NCI-H2196 (cell line): Measurements from ENCODE around the gene PRICKLE2.

Experiments used
- DNase-seq: peaks from one replicate; lab custom pipeline; 2025; ENCODE audit not compliant: unreplicated experiment; lab: John Stamatoyannopoulos, UW

Gene PRICKLE2

GRCh38 chr3:64254443-64254842 is 29.2 kb upstream of the PRICKLE2 start:
- no peak for DNase-seq

- no peak for DNase-seq
Measured at GRCh38 chr3:64253689-64254088, 28.4 kb upstream of the PRICKLE2 start.

- no peak for DNase-seq
Measured at GRCh38 chr3:64251019-64251418, 25.8 kb upstream of the PRICKLE2 start.

- no peak for DNase-seq
Measured at GRCh38 chr3:64247991-64248646, 22.9 kb upstream of the PRICKLE2 start.

GRCh38 chr3:64244011-64244942 is 19.0 kb upstream of the PRICKLE2 start:
- no peak for DNase-seq

- DNase-seq: no peak
Measured at GRCh38 chr3:64242435-64242834, 17.2 kb upstream of the PRICKLE2 start.

GRCh38 chr3:64240959-64241358 is 15.7 kb upstream of the PRICKLE2 start:
- DNase-seq: no peak

- no peak for DNase-seq
Measured at GRCh38 chr3:64240396-64240795, 15.1 kb upstream of the PRICKLE2 start.

- DNase-seq: no peak
Measured at GRCh38 chr3:64239841-64240240, 14.6 kb upstream of the PRICKLE2 start.

GRCh38 chr3:64238971-64239667 is 13.9 kb upstream of the PRICKLE2 start:
- DNase-seq: no peak

- no peak for DNase-seq
Measured at GRCh38 chr3:64237083-64237482, 11.8 kb upstream of the PRICKLE2 start.

GRCh38 chr3:64235605-64236004 is 10.3 kb upstream of the PRICKLE2 start:
- no peak for DNase-seq

- no peak for DNase-seq
Measured at GRCh38 chr3:64234571-64234970, 9.3 kb upstream of the PRICKLE2 start.

- no peak for DNase-seq
Measured at GRCh38 chr3:64232821-64233220, 7.6 kb upstream of the PRICKLE2 start.

GRCh38 chr3:64229903-64230302 is 4.6 kb upstream of the PRICKLE2 start:
- DNase-seq: no peak

GRCh38 chr3:64228110-64228509 is 2.8 kb upstream of the PRICKLE2 start:
- DNase-seq: no peak

- no peak for DNase-seq
Measured at GRCh38 chr3:64226730-64227129, 1.5 kb upstream of the PRICKLE2 start.

- no peak for DNase-seq
Measured at GRCh38 chr3:64225695-64226499, 631 bp upstream of the PRICKLE2 start.

- DNase-seq: no peak
Measured at GRCh38 chr3:64223791-64224745, 1.2 kb downstream of the PRICKLE2 start.
